H1 (cell line): ENCODE data around the gene KRT1. TPM values are rescaled to one million over a fixed set of nuclear protein-coding genes. Genes with fewer than 3 reads are reported as not detected.

ENCODE experiments used
- CTCF ChIA-PET: fragments of 300-600 bp; sonication (Branson Sonifier 250); formaldehyde crosslinking; loops from one replicate; lab custom pipeline; 2021; ENCODE audit not compliant: partially characterized antibody; lab: Charles Lee
- POLR2A ChIA-PET: fragments of 300-600 bp; sonication (Branson Sonifier 250); formaldehyde crosslinking; loops from one replicate; lab custom pipeline; 2021; ENCODE audit warnings: inconsistent platforms; ENCODE audit not compliant: partially characterized antibody; lab: Charles Lee
- DNase-seq, 2 experiments: peaks; one replicate each; pipeline versions ENCODE4 v3.0.0 to v3.0.0-alpha.2; 2010 to 2022; ENCODE audit warnings: low spot score in 2 of 2, low read depth in 1 of 2, mixed read lengths in 1 of 2
- FAIRE-seq: peaks from 2 replicates; lab custom pipeline; 2011; peaks lifted over from hg19 to GRCh38; lab: Jason Lieb, UNC
- H2AFZ ChIP-seq: 2 replicates; pipeline ENCODE4 v1.8.1; 2012; ENCODE audit warnings: low read length, inconsistent platforms
- H2AK5ac ChIP-seq: 2 replicates; pipeline ENCODE4 v1.6.1; 2013; ENCODE audit warnings: low read depth, low read length
- H2BK120ac ChIP-seq: replicated peaks from 2 replicates; pipeline ENCODE3; 2013; ENCODE audit warnings: low read depth, low read length, inconsistent platforms
- H2BK12ac ChIP-seq: 2 replicates; pipeline ENCODE4 v1.6.1; 2013; ENCODE audit warnings: low read depth, low read length
- H2BK15ac ChIP-seq: 2 replicates; pipeline ENCODE4 v1.6.1; 2013; ENCODE audit warnings: low read length
- H2BK20ac ChIP-seq: 2 replicates; pipeline ENCODE4 v1.6.1; 2013; ENCODE audit warnings: low read length
- H2BK5ac ChIP-seq: 2 replicates; pipeline ENCODE4 v1.6.1; 2013; ENCODE audit warnings: low read depth, low read length
- H3K14ac ChIP-seq: 2 replicates; pipeline ENCODE4 v1.6.1; 2013; ENCODE audit warnings: inconsistent platforms; ENCODE audit not compliant: insufficient read length
- H3K18ac ChIP-seq: 2 replicates; pipeline ENCODE4 v1.6.1; 2013; ENCODE audit warnings: low read length; ENCODE audit errors: extremely low read depth
- H3K23ac ChIP-seq: 2 replicates; pipeline ENCODE4 v1.6.1; 2013; ENCODE audit warnings: inconsistent platforms; ENCODE audit not compliant: insufficient read length
- H3K23me2 ChIP-seq: 2 replicates; pipeline ENCODE4 v1.6.1; 2013; ENCODE audit warnings: low read depth, low read length
- H3K27ac ChIP-seq: 2 replicates; pipeline ENCODE4 v1.6.1; 2011; ENCODE audit warnings: low read depth, low read length, inconsistent platforms
- H3K27me3 ChIP-seq, 4 experiments: replicated peaks in 1 of 4; 1 replicate in 1 of 4; 2 replicates in 3 of 4; pipeline versions ENCODE4 v1.6.1 to v1.8.1; 2011 to 2013; ENCODE audit warnings: low read length in 3 of 4, mild to moderate bottlenecking in 3 of 4, inconsistent platforms in 2 of 4, mixed read lengths in 2 of 4, moderate library complexity in 1 of 4; ENCODE audit not compliant: control insufficient read depth in 3 of 4, insufficient read depth in 3 of 4; ENCODE audit errors: extremely low read depth in 1 of 4
- H3K36me3 ChIP-seq, 4 experiments: 2 replicates each; pipeline versions ENCODE4 v1.6.1 to v1.8.1; 2011 to 2013; ENCODE audit warnings: mild to moderate bottlenecking in 4 of 4, low read length in 3 of 4, moderate library complexity in 2 of 4, control low read depth in 1 of 4, inconsistent platforms in 1 of 4; ENCODE audit not compliant: insufficient read depth in 4 of 4, control insufficient read depth in 2 of 4
- H3K4ac ChIP-seq: replicated peaks from 2 replicates; pipeline ENCODE3; 2013; ENCODE audit warnings: low read length, low read depth, mixed read lengths, inconsistent platforms; ENCODE audit not compliant: insufficient read length
- H3K4me1 ChIP-seq, 4 experiments: replicated peaks in 1 of 4; 1 replicate in 1 of 4; 2 replicates in 3 of 4; pipeline versions ENCODE4 v1.6.1 to v1.8.1; 2011 to 2013; ENCODE audit warnings: low read length in 3 of 4, inconsistent platforms in 2 of 4, mixed read lengths in 1 of 4; ENCODE audit not compliant: insufficient read depth in 4 of 4, control insufficient read depth in 3 of 4
- H3K4me2 ChIP-seq, 2 experiments: 2 replicates each; pipeline versions ENCODE4 v1.6.1 to v1.8.1; 2011 to 2013; ENCODE audit warnings: low read depth in 2 of 2, low read length in 2 of 2, control low read depth in 1 of 2, inconsistent platforms in 1 of 2, mild to moderate bottlenecking in 1 of 2; ENCODE audit not compliant: insufficient read depth in 1 of 2
- H3K4me3 ChIP-seq, 4 experiments: fragments of 200-600, 300-600 bp in 1 of 4; sonication (generic), shearing (Covaris generic), sonication (Bioruptor Twin) in 1 of 4; 2 replicates each; pipeline versions ENCODE4 v1.5.1 to v1.8.1; 2011 to 2016; ENCODE audit warnings: low read length in 4 of 4, low read depth in 3 of 4, control low read depth in 2 of 4, inconsistent platforms in 2 of 4, mild to moderate bottlenecking in 2 of 4, mixed read lengths in 1 of 4, moderate library complexity in 1 of 4; ENCODE audit not compliant: insufficient read depth in 2 of 4; ENCODE audit errors: extremely low read depth in 1 of 4
- H3K56ac ChIP-seq: replicated peaks from 2 replicates; pipeline ENCODE3; 2013; ENCODE audit warnings: low read depth, mild to moderate bottlenecking, mixed read lengths, low read length, inconsistent platforms; ENCODE audit not compliant: insufficient read length
- H3K79me1 ChIP-seq: 2 replicates; pipeline ENCODE4 v1.6.1; 2013; ENCODE audit warnings: low read depth, low read length, control low read depth
- H3K79me2 ChIP-seq, 2 experiments: 2 replicates each; pipeline versions ENCODE4 v1.6.1 to v1.8.1; 2012 to 2013; ENCODE audit warnings: low read length in 2 of 2, mild to moderate bottlenecking in 2 of 2, inconsistent platforms in 1 of 2; ENCODE audit not compliant: insufficient read depth in 2 of 2, control insufficient read depth in 1 of 2
- H3K9ac ChIP-seq, 4 experiments: replicated peaks in 1 of 4; 1 replicate in 1 of 4; 2 replicates in 3 of 4; pipeline versions ENCODE4 v1.6.1 to v1.8.1; 2011 to 2013; ENCODE audit warnings: low read depth in 3 of 4, low read length in 3 of 4, control low read depth in 2 of 4, mild to moderate bottlenecking in 2 of 4, moderate library complexity in 2 of 4, inconsistent platforms in 1 of 4; ENCODE audit errors: extremely low read depth in 1 of 4
- H3K9me3 ChIP-seq, 2 experiments: 2 replicates each; pipeline versions ENCODE4 v1.6.1 to v1.8.1; 2012 to 2013; ENCODE audit warnings: mild to moderate bottlenecking in 2 of 2, moderate library complexity in 2 of 2, control low read depth in 1 of 2, inconsistent platforms in 1 of 2, low read depth in 1 of 2, low read length in 1 of 2, mixed read lengths in 1 of 2; ENCODE audit not compliant: insufficient read depth in 2 of 2
- H4K20me1 ChIP-seq, 2 experiments: replicated peaks in 1 of 2; 2 replicates each; pipeline versions ENCODE3 to v1.8.1; 2011 to 2013; ENCODE audit warnings: inconsistent platforms in 2 of 2, low read length in 2 of 2, mild to moderate bottlenecking in 1 of 2; ENCODE audit not compliant: insufficient read depth in 2 of 2, control insufficient read depth in 1 of 2
- H4K5ac ChIP-seq: 2 replicates; pipeline ENCODE4 v1.6.1; 2013; ENCODE audit warnings: low read length, low read depth, mixed read lengths, inconsistent platforms; ENCODE audit not compliant: insufficient read length
- H4K8ac ChIP-seq: 2 replicates; pipeline ENCODE4 v1.8.0; 2013; ENCODE audit warnings: mild to moderate bottlenecking, moderate library complexity, low read length, inconsistent platforms; ENCODE audit not compliant: insufficient read depth; ENCODE audit errors: extremely low read depth
- H4K91ac ChIP-seq: replicated peaks from 2 replicates; pipeline ENCODE3; 2013; ENCODE audit warnings: low read length, mixed read lengths, inconsistent platforms; ENCODE audit not compliant: insufficient read length
- ASH2L ChIP-seq: fragments of 200-600, 300-600 bp; sonication (generic); IDR thresholded peaks from one replicate; pipeline ENCODE4 v1.7.1; 2017; ENCODE audit warnings: low read length
- CHD1 ChIP-seq: IDR thresholded peaks from 2 replicates; pipeline ENCODE4 v1.6.1; 2012; ENCODE audit warnings: low read depth, low read length, improper control_type of control experiment
- CTBP2 ChIP-seq: IDR thresholded peaks from 2 replicates; pipeline ENCODE4 v1.7.0; 2011; ENCODE audit warnings: borderline replicate concordance, mild to moderate bottlenecking, moderate library complexity, mixed read lengths, low read length; ENCODE audit not compliant: insufficient read depth, insufficient read length
- KDM4A ChIP-seq: IDR thresholded peaks from one replicate; pipeline ENCODE4 v1.7.1; 2012; ENCODE audit warnings: low read depth, mild to moderate bottlenecking, moderate library complexity, low read length, inconsistent platforms; ENCODE audit not compliant: severe bottlenecking
- RXRA ChIP-seq: IDR thresholded peaks from 2 replicates; pipeline ENCODE4 v1.6.1; 2011; ENCODE audit warnings: low read depth, mild to moderate bottlenecking, low read length, moderate library complexity; ENCODE audit not compliant: insufficient read depth
- SP1 ChIP-seq: IDR thresholded peaks from 2 replicates; pipeline ENCODE4 v1.6.1; 2011; ENCODE audit warnings: low read depth, low read length
- WGBS, 2 experiments: shearing (Covaris generic) in 1 of 2; methylation state at CpG; one replicate each; pipeline versions ENCODE4 v1.1.6 to v1.1.7; 2013 to 2015; ENCODE audit warnings: low lambda C conversion rate in 2 of 2, mixed read lengths in 2 of 2, inconsistent platforms in 1 of 2, low coverage in 1 of 2, missing lambda C conversion rate in 1 of 2; ENCODE audit not compliant: insufficient replicate concordance in 2 of 2, insufficient coverage in 1 of 2, insufficient read length in 1 of 2; ENCODE audit errors: extremely low coverage in 1 of 2, missing lambda C conversion rate in 1 of 2; 5-methylcytosine and 5-hydroxymethylcytosine counted together
- polyA plus RNA-seq, 7 experiments: library from polyadenylated mRNA; depleted of rRNA in 3 of 7; stranded (reverse) in 5 of 7; unstranded in 2 of 7; fragments of >200 nt in 5 of 7; fragments of 200-250 nt in 2 of 7; gene quantifications; 1 replicate in 5 of 7; 2 replicates in 1 of 7; 4 replicates in 1 of 7; pipeline versions ENCODE4 v1.2.1 to v1.2.3, GENCODE V29; 2011 to 2013; ENCODE audit warnings: missing spikeins in 2 of 7, mixed read lengths in 2 of 7
- total RNA-seq: library from RNA; stranded (reverse); fragmentation: NEBNext Ultra II Directional; extraction: Animal tissue kit (Norgen Biotek cat#: 25700); gene quantifications from 2 replicates; pipeline ENCODE4 v1.2.1, GENCODE V29; 2021
- TF ChIP-seq, protein P1 (sequence below): IDR thresholded peaks from 2 replicates; pipeline ENCODE4 v1.6.1; 2011; ENCODE audit warnings: low read length, improper control_type of control experiment

Gene KRT1
- total and polyA plus RNA-seq, 2 of the 8 experiments (the other 6 are each of a cell fraction or from before 2014, with no cell fraction given): not detected

DNA sequence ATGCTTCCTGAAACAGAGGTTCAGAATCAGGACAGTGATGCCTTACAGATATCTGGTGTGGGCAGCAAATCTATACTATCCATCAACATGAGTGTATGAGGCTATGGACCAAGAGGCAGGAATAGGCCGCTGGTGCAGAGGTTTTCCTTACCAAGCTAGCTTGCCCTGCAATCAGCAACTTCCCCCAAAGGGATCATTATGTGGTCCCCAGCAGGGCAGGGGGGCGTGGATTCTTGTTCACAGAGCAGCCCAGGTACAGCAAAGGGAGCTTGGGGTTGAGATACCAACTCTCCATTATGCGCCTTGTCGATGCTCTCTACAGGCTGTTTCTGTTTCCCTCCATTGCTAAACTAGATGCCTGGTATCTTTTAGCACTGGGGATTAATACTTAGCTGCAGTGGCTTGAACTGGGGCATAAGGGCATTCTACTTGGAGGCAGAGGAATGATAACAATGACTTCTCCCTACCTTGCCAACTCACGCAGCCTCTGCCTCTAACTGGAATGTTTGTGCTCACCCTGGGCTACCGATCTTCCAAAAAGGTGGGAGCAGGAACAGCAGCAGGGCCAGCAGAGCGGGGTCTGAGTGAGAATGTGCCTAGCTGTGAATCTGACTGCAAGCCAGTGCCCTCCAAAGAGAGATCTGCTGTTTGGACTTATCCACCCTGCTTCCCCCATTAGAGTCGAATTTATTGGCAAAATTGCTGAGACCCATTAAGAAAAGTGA lies 10.3 kb upstream of the KRT1 start:
- H2AFZ ChIP-seq: peak overlapping the region; percentile 95
- H2BK15ac ChIP-seq: no peak overlapping the region
- peak overlapping the region; percentile 75 to 79 for H3K4me2 ChIP-seq
- H3K36me3 ChIP-seq: no peaks in the 10 kb centered on the region
- no peaks in the 10 kb centered on the region; the same call in 1 of the 2 replicates for H3K79me1 ChIP-seq
- H2BK20ac ChIP-seq: no peak overlapping the region
- H2BK120ac ChIP-seq: no peak overlapping the region
- no peak overlapping the region for H2AK5ac ChIP-seq
- H3K9me3 ChIP-seq: no peaks in the 10 kb centered on the region
- H3K27me3 ChIP-seq: peaks cover 0 to 30% (median 16%) of the 10 kb centered on the region in 4 experiments; a peak in 6 of 7 replicates
- H3K23ac ChIP-seq: no peak overlapping the region
- POLR2A ChIA-PET: interaction anchor here (0.6 to 0.9 kb wide), 2 partner anchors 10 to 316 kb away, joined by 3 read pairs; partner anchors contain the start of gene EIF4B
- DNase-seq: no peak
- no peak overlapping the region for H3K4ac ChIP-seq
- H3K23me2 ChIP-seq: peaks cover 6% of the 10 kb centered on the region; the same call in 1 of the 2 replicates
- H3K9ac ChIP-seq: peak overlapping the region in 1 of 4 experiments; percentile 29; a peak in 2 of 7 replicates
- peaks cover 0 to 2% of the 10 kb centered on the region in 2 experiments for H4K20me1 ChIP-seq
- H2BK5ac ChIP-seq: 0 out of 2 replicates have a peak overlapping the region, but pooled peaks have one; percentile 45
- no peak overlapping the region for H3K14ac ChIP-seq
- H3K27ac ChIP-seq: no peak overlapping the region
- no peak for FAIRE-seq
- H3K4me3 ChIP-seq: peak overlapping the region; percentile 31 to 58 (median 36); a peak in 7 of 8 replicates
- no peaks in the 10 kb centered on the region for H3K79me2 ChIP-seq
- H2BK12ac ChIP-seq: 0 out of 2 replicates have a peak overlapping the region, but pooled peaks have one; percentile 64
- H3K18ac ChIP-seq: 0 out of 2 replicates have a peak overlapping the region, but pooled peaks have one; percentile 1
- H3K56ac ChIP-seq: no peak overlapping the region
- H4K5ac ChIP-seq: no peak overlapping the region
- peaks cover 0 to 9% (median 3%) of the 10 kb centered on the region in 4 experiments; a peak in 2 of 7 replicates for H3K4me1 ChIP-seq
- WGBS, 2 experiments: 54% methylated on average over 8 of the region's 8 CpGs; no CpG with 5 or more reads in 1 of the 2 experiments
- CTCF ChIA-PET: interaction anchor here (0.7 to 3.8 kb wide), 22 partner anchors 10 to 295 kb away, joined by 3 to 39 read pairs (median 4); partner anchors contain the start of gene KRT1
- H4K8ac ChIP-seq: peak overlapping the region; percentile 39; the same call in 1 of the 2 replicates
- peak overlapping the region; percentile 49 for H4K91ac ChIP-seq
- TF ChIP-seq RXRA: no peak
- no peak for TF ChIP-seq CTBP2
- TF ChIP-seq, protein P1, sequence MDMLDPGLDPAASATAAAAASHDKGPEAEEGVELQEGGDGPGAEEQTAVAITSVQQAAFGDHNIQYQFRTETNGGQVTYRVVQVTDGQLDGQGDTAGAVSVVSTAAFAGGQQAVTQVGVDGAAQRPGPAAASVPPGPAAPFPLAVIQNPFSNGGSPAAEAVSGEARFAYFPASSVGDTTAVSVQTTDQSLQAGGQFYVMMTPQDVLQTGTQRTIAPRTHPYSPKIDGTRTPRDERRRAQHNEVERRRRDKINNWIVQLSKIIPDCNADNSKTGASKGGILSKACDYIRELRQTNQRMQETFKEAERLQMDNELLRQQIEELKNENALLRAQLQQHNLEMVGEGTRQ: no peak
- no peak for TF ChIP-seq SP1
- TF ChIP-seq CHD1: no peak
- TF ChIP-seq ASH2L: no peak
- no peak for TF ChIP-seq KDM4A
